IPS-NIHi11 (cell line): ENCODE measurements around the gene CRHR2.

ENCODE experiments used
- DNase-seq: peaks from one replicate; pipeline ENCODE4 v3.0.0; 2012; ENCODE audit warnings: mixed read lengths, low spot score

Gene CRHR2

GRCh38 chr7:30618080-30618676, 64.1 kb downstream of the CRHR2 start:
- DNase-seq = no peak

- DNase-seq = no peak
These were observed 64.9 kb downstream of the CRHR2 start for GRCh38 chr7:30617359-30617758.

GRCh38 chr7:30616318-30616717, 65.9 kb downstream of the CRHR2 start:
- DNase-seq = no peak

GRCh38 chr7:30613366-30614325, 68.6 kb downstream of the CRHR2 start:
- no peak for DNase-seq

- DNase-seq = no peak
These were observed 69.5 kb downstream of the CRHR2 start for GRCh38 chr7:30612658-30613265.

- DNase-seq = no peak
These were observed 76.4 kb downstream of the CRHR2 start for GRCh38 chr7:30605832-30606231.

GRCh38 chr7:30604901-30605300, 77.4 kb downstream of the CRHR2 start:
- no peak for DNase-seq
